PC-3 (cell line): ENCODE data around the gene PREX1. TPM values are rescaled to one million over a fixed set of nuclear protein-coding genes. Genes with fewer than 3 reads are reported as not detected.

Experiments
- ATAC-seq: fragments of 200-7000 bp; cut with Tn5 transposase; 2 replicates; pipeline ENCODE4 v1.9.1; 2020; ENCODE audit warnings: mild to moderate bottlenecking, moderate library complexity
- BruUV-seq: library from RNA; stranded (reverse); fragments of 400-500 nt; replicated peaks from 2 replicates; lab custom pipeline; 2021; lab: Mats Ljungman, UMichigan
- CTCF ChIA-PET: fragments of 300-600 bp; sonication (Branson Sonifier 250); formaldehyde crosslinking; loops from one replicate; lab custom pipeline; 2022; ENCODE audit warnings: antibody characterized with exemption; lab: Charles Lee
- POLR2A ChIA-PET: fragments of 300-600 bp; sonication (Branson Sonifier 250); formaldehyde crosslinking; loops from one replicate; lab custom pipeline; 2022; ENCODE audit warnings: antibody characterized with exemption; ENCODE audit not compliant: unreplicated experiment; lab: Charles Lee
- DNase-seq: peaks from one replicate; pipeline ENCODE4 v3.0.0-alpha.2; 2015
- H2AFZ ChIP-seq: fragments of 300-600 bp; sonication (generic); 2 replicates; pipeline ENCODE4 v1.6.0; 2016; ENCODE audit warnings: antibody characterized with exemption, low read length
- H3F3A ChIP-seq: fragments of 300-600 bp; sonication (generic); one replicate; pipeline ENCODE4 v1.6.0; 2017; ENCODE audit warnings: antibody characterized with exemption, low read length, control low read depth, mild to moderate bottlenecking; ENCODE audit not compliant: unreplicated experiment
- H3K27ac ChIP-seq: fragments of 300-600 bp; sonication (generic); 2 replicates; pipeline ENCODE4 v1.5.1; 2016; ENCODE audit warnings: mild to moderate bottlenecking, low read length
- H3K27me3 ChIP-seq: fragments of 300-600 bp; sonication (generic); 2 replicates; pipeline ENCODE4 v1.6.1; 2016; ENCODE audit warnings: low read length, mixed read lengths
- H3K36me3 ChIP-seq: fragments of 300-600 bp; sonication (generic); 2 replicates; pipeline ENCODE4 v1.6.1; 2016; ENCODE audit warnings: low read depth, mixed run types, low read length, mixed read lengths
- H3K4me1 ChIP-seq: fragments of 300-600 bp; sonication (generic); 2 replicates; pipeline ENCODE4 v1.5.1; 2016; ENCODE audit warnings: low read length; ENCODE audit not compliant: insufficient read depth
- H3K4me2 ChIP-seq: fragments of 300-600 bp; sonication (generic); 2 replicates; pipeline ENCODE4 v1.6.0; 2016; ENCODE audit warnings: low read length
- H3K4me3 ChIP-seq: fragments of 300-600 bp; sonication (generic); 2 replicates; pipeline ENCODE4 v1.5.1; 2016; ENCODE audit warnings: mild to moderate bottlenecking, low read length, mixed read lengths
- H3K79me2 ChIP-seq: fragments of 300-600 bp; sonication (generic); 2 replicates; pipeline ENCODE4 v1.6.1; 2017; ENCODE audit warnings: low read length, mixed read lengths
- H3K9ac ChIP-seq: fragments of 300-600 bp; sonication (generic); 2 replicates; pipeline ENCODE4 v1.6.0; 2016; ENCODE audit warnings: mild to moderate bottlenecking, low read length
- H3K9me2 ChIP-seq: fragments of 300-600 bp; sonication (generic); replicated peaks from 2 replicates; pipeline ENCODE4 v1.6.1; 2016; ENCODE audit warnings: mixed run types, low read length, mixed read lengths
- H3K9me3 ChIP-seq: fragments of 300-600 bp; sonication (generic); 2 replicates; pipeline ENCODE4 v1.6.1; 2016; ENCODE audit warnings: low read length, mixed read lengths
- H4K20me1 ChIP-seq: fragments of 300-600 bp; sonication (generic); 2 replicates; pipeline ENCODE4 v1.6.1; 2016; ENCODE audit warnings: low read length, mixed read lengths
- CTCF ChIP-seq: fragments of 300-600 bp; sonication (generic); conservative IDR thresholded peaks from 2 replicates; pipeline ENCODE4 v1.5.1; 2017; ENCODE audit warnings: antibody characterized with exemption, low read depth, mild to moderate bottlenecking, low read length
- EZH2 ChIP-seq: fragments of 300-600 bp; sonication (generic); IDR thresholded peaks from one replicate; pipeline ENCODE4 v1.6.1; 2017; ENCODE audit warnings: antibody characterized with exemption, mild to moderate bottlenecking, low read length; ENCODE audit not compliant: unreplicated experiment
- EZH2phosphoT487 ChIP-seq: fragments of 300-600 bp; sonication (generic); IDR thresholded peaks from 2 replicates; pipeline ENCODE4 v1.6.1; 2018; ENCODE audit warnings: mild to moderate bottlenecking, antibody characterized with exemption, low read length, borderline replicate concordance
- intact Hi-C: fragments of 100-400 bp; cut with micrococcal nuclease; formaldehyde crosslinking; loops from 2 replicates; pipeline ENCODE4 v1.9.0; 2023
- total RNA-seq: library from RNA; depleted of rRNA; stranded (reverse); fragments of >200 nt; gene quantifications from 2 replicates; pipeline ENCODE4 v1.2.3, GENCODE V29; 2014

Gene PREX1
- total RNA-seq, 1 experiment from 2014 or later, result 22.1 TPM

- no TSS peak for BruUV-seq
- Histone ChIP-seq H3K36me3 (no peaks in the 10 kb centered on the region), H3K4me3 (no peak overlapping the region), H3K9me3 (no peaks in the 10 kb centered on the region), H3K79me2 (no peaks in the 10 kb centered on the region), H4K20me1 (no peaks in the 10 kb centered on the region), H3K4me1 (peaks cover 7% of the 10 kb centered on the region; the same call in 1 of the 2 replicates), H3F3A (no peaks in the 10 kb centered on the region), H3K27me3 (no peaks in the 10 kb centered on the region), H3K9ac (no peak overlapping the region), H3K27ac (no peak overlapping the region), H3K9me2 (no peaks in the 10 kb centered on the region), H2AFZ (no peak overlapping the region), H3K4me2 (no peak overlapping the region)
- POLR2A ChIA-PET, result no interaction called here
- DNase-seq, result no peak
- intact Hi-C loops, result no loop called here
- CTCF ChIA-PET, result no interaction called here
- no peak for ATAC-seq
- TF ChIP-seq EZH2 (no peak), CTCF (no peak), EZH2phosphoT487 (no peak)
Measured at GRCh38 chr20:48727226-48727625, 100.6 kb downstream of the PREX1 start.

- no peaks in the 10 kb centered on the region for H3K9me3 ChIP-seq
- peak; percentile 25 for DNase-seq
- BruUV-seq, result no TSS peak
- POLR2A ChIA-PET, result no interaction called here
- H3K4me1 ChIP-seq, result peaks cover 7% of the 10 kb centered on the region; the same call in 1 of the 2 replicates
- no peaks in the 10 kb centered on the region for H4K20me1 ChIP-seq
- TF ChIP-seq CTCF (no peak), EZH2 (no peak), EZH2phosphoT487 (no peak)
- H3K4me2 ChIP-seq, result no peak overlapping the region
- no peaks in the 10 kb centered on the region for H3F3A ChIP-seq
- no peak overlapping the region for H3K9ac ChIP-seq
- H3K27ac ChIP-seq, result no peak overlapping the region
- no peak overlapping the region for H2AFZ ChIP-seq
- ATAC-seq, result no peak; the same call in 1 of the 2 replicates
- no peaks in the 10 kb centered on the region for H3K36me3 ChIP-seq
- H3K4me3 ChIP-seq, result no peak overlapping the region
- CTCF ChIA-PET, result no interaction called here
- H3K79me2 ChIP-seq, result no peaks in the 10 kb centered on the region
- H3K9me2 ChIP-seq, result no peaks in the 10 kb centered on the region
- no peaks in the 10 kb centered on the region for H3K27me3 ChIP-seq
- intact Hi-C loops, result no loop called here
Measured at GRCh38 chr20:48725555-48725991, 102.2 kb downstream of the PREX1 start.

- no peak overlapping the region for H3K27ac ChIP-seq
- intact Hi-C loops, result no loop called here
- CTCF ChIA-PET, result no interaction called here
- ATAC-seq, result no peak
- H3K9ac ChIP-seq, result no peak overlapping the region
- H3K9me2 ChIP-seq, result no peaks in the 10 kb centered on the region
- H3K27me3 ChIP-seq, result no peaks in the 10 kb centered on the region
- POLR2A ChIA-PET, result no interaction called here
- peaks cover 7% of the 10 kb centered on the region; the same call in 1 of the 2 replicates for H3K4me1 ChIP-seq
- H3K4me3 ChIP-seq, result no peak overlapping the region
- H3K9me3 ChIP-seq, result no peaks in the 10 kb centered on the region
- H3K79me2 ChIP-seq, result no peaks in the 10 kb centered on the region
- no peaks in the 10 kb centered on the region for H4K20me1 ChIP-seq
- no peaks in the 10 kb centered on the region for H3F3A ChIP-seq
- H3K36me3 ChIP-seq, result no peaks in the 10 kb centered on the region
- TF ChIP-seq CTCF (no peak), EZH2phosphoT487 (no peak), EZH2 (no peak)
- BruUV-seq, result no TSS peak
- H3K4me2 ChIP-seq, result no peak overlapping the region
- H2AFZ ChIP-seq, result no peak overlapping the region
- DNase-seq, result no peak
Measured at GRCh38 chr20:48724891-48725554, 102.8 kb downstream of the PREX1 start.
